Bone marrow (tissue), 2 donors: ENCODE data around the gene COPZ1.

Source experiments
- DNase-seq, 2 donors: peaks; one replicate each; lab custom pipeline; 2025; lab: John Stamatoyannopoulos, UW

COPZ1 gene

GRCh38 chr12:54378796-54379397 lies 54.0 kb downstream of the COPZ1 start:
- no peak for DNase-seq

DNA sequence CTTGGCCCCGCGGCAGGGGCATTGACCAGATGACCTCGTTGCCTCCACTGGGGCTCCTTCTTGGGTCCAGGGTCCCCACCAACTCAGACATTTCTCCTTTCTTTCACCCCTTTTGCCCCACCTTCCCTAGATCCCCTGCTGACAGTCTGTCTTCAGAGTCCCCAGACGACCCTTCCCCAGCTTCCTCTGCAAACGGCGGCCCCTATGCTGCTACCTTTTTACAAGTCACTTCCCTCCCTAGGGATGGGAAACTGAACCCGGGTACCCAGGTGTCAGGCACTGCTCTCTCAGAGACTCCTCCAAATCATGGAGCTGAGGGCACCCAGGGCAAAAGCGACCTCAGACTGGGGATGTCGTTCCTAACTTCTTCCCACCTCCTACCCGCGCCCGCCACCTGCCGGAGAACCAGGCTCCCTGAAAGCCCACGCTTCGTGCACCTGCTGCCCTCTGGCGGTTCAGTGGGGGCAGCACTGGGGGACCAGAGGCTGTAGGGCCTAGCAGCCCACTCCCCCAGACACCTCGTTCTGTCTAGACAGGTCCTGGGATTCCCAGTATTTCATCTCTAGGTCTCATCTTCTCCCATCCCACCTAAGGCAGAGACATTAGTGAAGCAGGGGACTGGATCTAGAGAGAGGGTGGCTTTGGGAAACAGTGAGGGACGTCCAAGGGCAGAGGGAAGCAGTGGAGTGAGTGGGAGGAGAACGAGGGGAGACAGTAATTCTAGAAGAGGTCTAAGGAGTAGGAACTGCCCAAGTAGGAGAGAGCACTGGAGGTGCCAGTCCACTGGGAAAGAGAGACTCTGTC lies 54.7 kb downstream of the COPZ1 start:
- peak; percentile 68 to 76 for DNase-seq

DNA sequence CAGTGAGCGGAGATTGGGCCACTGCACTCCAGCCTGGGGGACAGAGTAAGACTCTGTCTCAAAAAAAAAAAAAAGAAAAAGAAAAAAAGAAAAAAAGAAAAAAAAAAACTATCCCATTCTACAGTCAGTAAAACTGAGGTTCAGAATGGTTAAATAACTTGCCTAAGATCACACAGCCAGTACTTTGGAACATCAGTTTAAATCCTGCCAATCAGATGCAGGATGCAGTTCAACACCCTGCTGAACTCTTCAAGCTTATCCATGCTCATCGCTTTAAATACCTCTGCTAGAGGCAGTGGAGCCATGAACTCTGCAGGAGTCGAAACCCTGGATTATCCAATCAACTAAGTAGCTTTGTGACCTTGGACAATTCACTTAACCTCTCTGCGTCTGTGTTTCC lies 56.2 kb downstream of the COPZ1 start:
- no peak for DNase-seq

DNA sequence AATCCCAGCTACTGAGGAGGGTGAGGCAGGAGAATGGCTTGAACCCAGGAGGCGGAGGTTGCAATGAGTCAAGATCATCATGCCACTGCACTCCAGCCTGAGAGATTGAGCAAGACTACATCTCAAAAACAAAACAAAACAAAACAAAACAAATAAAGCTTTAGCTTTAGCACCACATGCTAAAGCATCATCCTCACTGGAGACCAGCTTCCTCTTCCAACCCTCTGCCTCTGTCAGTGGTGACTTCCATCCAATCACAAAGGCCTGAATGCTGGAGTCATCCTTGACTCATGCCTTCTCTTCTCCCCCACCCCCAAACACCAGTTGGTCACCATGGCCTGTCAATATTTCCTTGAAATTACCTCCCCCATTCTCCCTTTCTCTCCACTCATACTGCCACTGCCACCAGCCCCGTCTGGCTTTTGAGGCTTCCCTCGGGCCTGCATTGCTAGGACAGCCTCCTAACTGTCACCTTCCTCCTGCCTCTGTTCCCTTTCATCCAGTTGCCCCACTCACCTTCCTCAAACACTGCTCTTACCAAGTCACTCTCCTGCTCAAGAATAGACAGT lies 58.2 kb downstream of the COPZ1 start:
- DNase-seq, result peak; percentile 32 to 57

GRCh38 chr12:54384591-54385041 lies 59.7 kb downstream of the COPZ1 start, which contains the start of gene ZNF385A:
ZNF385A (minus strand) TSS chr12:54384733; CDS start chr12:54384514, 219 bp downstream.
- peak; percentile 29 to 77 for DNase-seq

GRCh38 chr12:54385251-54385914 lies 60.5 kb downstream of the COPZ1 start:
- peak in 1 of 2 donors; percentile 31 for DNase-seq

DNA sequence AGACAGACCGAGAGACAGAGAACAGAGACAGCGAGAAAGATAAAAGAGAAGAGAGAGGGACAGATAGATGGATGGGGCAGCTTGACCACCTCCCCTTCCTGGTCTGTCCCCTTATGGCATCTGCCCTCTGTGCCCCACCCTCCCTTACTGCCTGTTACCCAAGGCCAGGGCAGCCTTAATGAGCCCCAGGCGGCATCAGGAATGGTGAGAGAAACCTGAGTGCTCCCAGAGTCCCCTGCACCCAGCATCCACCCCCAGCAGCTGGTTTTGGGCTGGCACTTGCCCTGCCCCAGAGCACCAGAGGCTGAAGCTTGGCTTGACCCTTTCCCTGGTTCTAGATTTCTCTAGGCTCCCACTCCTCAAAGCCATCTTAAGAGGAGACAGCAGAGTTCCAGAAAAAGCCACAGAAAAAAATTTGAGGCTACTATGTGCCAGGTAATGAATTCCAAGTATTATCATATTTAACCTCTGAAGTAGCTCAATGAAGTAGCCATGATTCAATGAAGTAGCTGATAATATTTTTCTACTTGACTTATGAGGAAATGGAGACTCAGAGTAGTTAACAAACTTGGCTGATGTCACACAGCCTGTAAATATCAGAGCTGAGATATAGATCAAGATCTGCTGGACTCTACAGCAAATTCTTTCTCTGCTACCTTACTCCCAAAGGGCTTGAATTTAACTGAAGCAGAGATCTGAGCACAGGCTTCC lies 61.6 kb downstream of the COPZ1 start:
- no peak for DNase-seq

GRCh38 chr12:54387114-54387467 lies 62.2 kb downstream of the COPZ1 start:
- no peak for DNase-seq

GRCh38 chr12:54388237-54389133 lies 63.6 kb downstream of the COPZ1 start:
- no peak for DNase-seq

DNA sequence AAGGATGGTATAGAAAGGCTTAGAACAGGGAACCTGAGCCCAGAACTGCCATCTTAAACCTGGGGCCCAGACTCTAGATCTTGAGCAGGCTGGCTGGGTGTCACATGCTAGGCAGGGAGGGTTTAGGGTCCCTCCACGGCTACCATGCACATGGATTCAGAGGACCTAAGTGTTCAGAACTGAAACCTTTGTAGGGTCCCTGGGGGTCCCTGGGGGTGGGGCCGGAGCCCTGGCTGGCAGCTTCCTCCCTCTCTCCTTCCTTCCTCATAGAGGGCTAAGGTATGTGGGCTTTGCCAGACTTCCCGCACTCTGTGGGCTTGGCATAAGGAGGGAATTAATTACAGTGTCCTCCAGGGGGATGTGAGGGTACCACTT lies 64.2 kb downstream of the COPZ1 start:
- no peak for DNase-seq

- DNase-seq, result no peak
Observed at GRCh38 chr12:54389607-54390175, 64.8 kb downstream of the COPZ1 start.

DNA sequence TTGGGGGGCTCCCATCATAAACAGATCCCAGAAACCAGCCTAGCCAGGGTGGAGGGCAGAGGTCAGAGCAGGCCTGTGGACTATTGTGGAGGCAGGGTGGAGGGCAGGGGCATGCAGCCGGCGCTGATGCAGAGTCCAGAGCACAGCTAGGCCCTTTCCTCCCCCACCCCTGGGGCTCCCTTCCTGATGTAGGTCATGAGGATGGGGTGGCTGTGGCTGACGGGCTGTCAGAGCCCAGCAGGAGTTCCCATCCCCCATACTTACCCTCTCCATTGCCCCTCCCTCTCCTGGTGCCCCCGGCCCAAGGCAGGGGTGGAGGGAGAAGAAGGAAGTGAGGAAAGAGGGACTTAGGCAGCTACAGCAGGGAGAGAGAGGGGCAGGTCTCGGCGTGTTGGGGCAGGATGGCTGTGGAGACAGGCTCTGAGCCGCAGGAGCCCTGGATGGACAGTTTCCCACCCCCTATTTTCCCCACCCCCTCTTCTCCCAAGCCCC lies 65.3 kb downstream of the COPZ1 start:
- DNase-seq, result no peak

- DNase-seq, result no peak
Observed at GRCh38 chr12:54390668-54391551, 66.0 kb downstream of the COPZ1 start.

GRCh38 chr12:54392485-54393206 lies 67.7 kb downstream of the COPZ1 start:
- no peak for DNase-seq

DNA sequence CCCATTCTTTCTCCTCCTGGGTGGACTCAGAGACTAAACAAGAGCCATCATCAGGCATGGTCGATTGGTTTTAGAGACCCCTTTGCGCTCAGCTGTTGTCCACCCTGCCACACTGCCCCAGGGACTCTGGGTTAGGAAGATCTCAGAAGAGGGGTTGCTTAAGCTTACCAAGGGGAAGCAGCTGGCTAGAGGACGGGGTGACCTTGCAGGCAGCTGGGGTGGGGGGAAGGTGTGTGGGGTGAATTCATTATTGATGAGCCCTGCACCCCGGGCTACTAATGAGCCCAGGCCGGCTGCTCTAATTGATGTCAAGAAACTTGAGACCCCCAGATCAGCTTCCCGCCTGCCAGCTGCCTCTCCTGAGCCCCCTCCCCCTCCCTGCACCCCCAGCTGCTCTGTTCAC lies 68.3 kb downstream of the COPZ1 start:
- no peak for DNase-seq

DNA sequence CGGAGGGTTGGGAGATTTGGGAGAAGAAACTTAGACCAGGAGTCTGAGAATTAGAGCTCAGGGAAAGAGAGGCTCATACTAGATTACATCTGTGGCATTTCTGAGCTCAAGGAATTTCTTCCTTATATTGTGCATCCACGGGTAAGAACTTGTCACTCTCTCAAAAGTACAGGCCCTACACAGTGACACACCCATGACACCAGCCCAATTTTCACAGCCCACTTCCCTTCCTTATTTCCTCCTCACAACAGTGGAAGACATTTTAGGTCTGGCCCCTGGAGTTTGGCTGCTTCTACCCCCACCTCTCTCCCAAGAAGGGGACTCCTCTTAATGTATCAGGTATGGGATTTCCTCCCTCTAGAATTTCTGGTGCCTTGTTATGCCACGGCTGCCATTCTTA lies 68.8 kb downstream of the COPZ1 start:
- peak in 1 of 2 donors; percentile 29 for DNase-seq

DNA sequence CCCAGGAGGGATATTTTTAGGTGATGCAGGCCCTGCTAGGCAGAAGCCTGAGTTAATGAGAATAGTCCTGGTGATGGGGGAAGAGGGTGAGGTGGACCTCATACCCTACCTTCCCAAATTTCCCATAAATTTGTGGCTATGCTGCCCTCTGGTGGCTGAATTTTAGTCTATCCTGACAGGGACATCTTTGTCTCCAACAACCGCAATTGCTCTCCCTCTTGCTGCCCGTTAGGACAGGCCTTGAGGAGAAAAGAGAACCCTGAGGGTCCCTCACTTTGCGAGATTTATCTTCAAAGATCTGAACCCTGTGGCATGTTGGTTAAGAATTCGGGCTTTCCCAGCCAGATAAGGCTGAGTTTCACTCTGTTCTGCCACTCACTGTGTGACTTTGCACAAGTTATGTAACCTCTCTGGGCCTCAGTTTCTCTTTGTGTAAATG lies 69.4 kb downstream of the COPZ1 start:
- DNase-seq, result peak in 1 of 2 donors; percentile 55

DNA sequence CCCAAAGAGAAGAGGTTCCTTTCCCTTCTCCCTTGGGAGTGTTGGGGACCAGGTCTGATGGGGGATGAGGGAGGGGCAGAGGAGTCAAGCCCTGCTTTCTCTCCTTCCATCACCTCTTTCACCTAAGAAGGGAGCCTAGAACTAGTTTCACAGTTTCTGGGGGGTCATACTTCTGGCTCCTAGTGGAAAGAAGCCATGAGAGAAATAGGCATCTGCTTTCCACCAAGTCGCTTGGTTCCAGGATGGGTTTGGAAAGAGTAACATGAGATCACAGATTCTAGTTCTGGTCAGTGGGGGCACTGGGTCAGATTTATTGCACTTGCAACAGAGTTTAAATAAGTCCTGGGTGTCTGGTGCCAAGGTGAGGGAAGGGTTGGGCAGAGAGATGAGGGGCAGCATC lies 70.1 kb downstream of the COPZ1 start:
- DNase-seq, result no peak

- no peak for DNase-seq
Observed at GRCh38 chr12:54395545-54395944, 70.6 kb downstream of the COPZ1 start.
